ENCODE measurements around the gene MSANTD3. TPM values are rescaled to one million over a fixed set of nuclear protein-coding genes. Genes with fewer than 3 reads are reported as not detected.
A peak's percentile ranks its signal among the peaks of the same experiment; 100 is the strongest.

MSANTD3 gene
- total and polyA plus RNA-seq, 9 of the 15 experiments (the other 6 are each of a cell fraction or from before 2014, with no cell fraction given), result 9.4 to 28.7 (median 22.3) TPM

- TF ChIP-seq ARID4B (CRISPR knock-in tag; IDR thresholded peaks at IDR 0.05), result peak; percentile 27; the same call in 1 of the 2 replicates
- TF ChIP-seq GTF2F1 (IDR thresholded peaks at IDR 0.05; ENCODE audit: low read depth, low read length), result no peak
- peak; percentile 64; the same call in 1 of the 2 replicates for TF ChIP-seq CTBP1 (IDR thresholded peaks at IDR 0.05; ENCODE audit: borderline replicate concordance)
- TF ChIP-seq RB1 (IDR thresholded peaks at IDR 0.05; ENCODE audit: low read depth), result peak; percentile 22; the same call in 1 of the 2 replicates
- no peak for TF ChIP-seq LCOR (CRISPR knock-in tag; IDR thresholded peaks at IDR 0.05)
- no peak for TF ChIP-seq ZBTB9 (CRISPR knock-in tag; IDR thresholded peaks at IDR 0.05)
- TF ChIP-seq ZNF24 (IDR thresholded peaks at IDR 0.05), result no peak
- no peak for TF ChIP-seq KAT8 (IDR thresholded peaks at IDR 0.05; ENCODE audit: low read depth)
- TF ChIP-seq TBL1XR1 (IDR thresholded peaks at IDR 0.05; ENCODE audit: low read length in 2 of 2), result no peak
- TF ChIP-seq ZFP36 (IDR thresholded peaks at IDR 0.05; ENCODE audit: low read depth, low read length, partially characterized antibody), result no peak
- TF ChIP-seq SREBF1 (IDR thresholded peaks at IDR 0.05; ENCODE audit: borderline replicate concordance, low read depth, low read length), result no peak
- no peak for TF ChIP-seq POLR2B (IDR thresholded peaks at IDR 0.05; ENCODE audit: low read depth, partially characterized antibody)
- TF ChIP-seq SRSF9 (IDR thresholded peaks at IDR 0.05; ENCODE audit: borderline replicate concordance, low read depth, low read length), result no peak
- TF ChIP-seq MCM3 (IDR thresholded peaks at IDR 0.05), result no peak
- TF ChIP-seq ZNF561 (CRISPR knock-in tag; conservative IDR thresholded peaks at IDR 0.05), result no peak
- TF ChIP-seq ETS1 (conservative IDR thresholded peaks at IDR 0.05; ENCODE audit: control insufficient read depth, low read depth, low read length), result 0 out of 2 replicates have a peak, but pooled peaks have one; percentile 1
- TF ChIP-seq FOXJ2 (tag; IDR thresholded peaks at IDR 0.05), result no peak
- no peak for TF ChIP-seq MTA3 (IDR thresholded peaks at IDR 0.05; ENCODE audit: borderline replicate concordance)
- TF ChIP-seq ATF3 (IDR thresholded peaks at IDR 0.05), result no peak
- TF ChIP-seq ATF3 (CRISPR knock-in tag; conservative IDR thresholded peaks at IDR 0.05), result no peak
- no peak for TF ChIP-seq SRSF7 (optimal IDR thresholded peaks at IDR 0.05; ENCODE audit: low read depth, low read length)
Observed at GRCh38 chr9:100473276-100474081, 46.5 kb downstream of the MSANTD3 start (continued).

All from K562 (cell line).